T-cell (primary cell): ENCODE data around the gene ERCC8. TPM values are rescaled to one million over a fixed set of nuclear protein-coding genes. Genes with fewer than 3 reads are reported as not detected.
"Not testable (repeated sequence)": the region's sequence is repeated elsewhere in the genome, so short reads cannot be mapped to it uniquely, and the experiment has no call there.

Source experiments
- ATAC-seq, 4 experiments: fragments of 200-7000 bp in 3 of 4; fragments of 150-1000 bp in 1 of 4; cut with Tn5 transposase; replicated peaks in 1 of 4; 1 replicate in 3 of 4; 2 replicates in 1 of 4; pipeline ENCODE4 v1.10.0; 2021; ENCODE audit warnings: moderate library complexity in 3 of 4, mild to moderate bottlenecking in 2 of 4, moderate number of reproducible peaks in 1 of 4
- CTCF ChIA-PET, 2 donors: fragments of 300-600 bp; sonication (Branson Sonifier 250); formaldehyde crosslinking; loops; one replicate each; lab custom pipeline; 2022; ENCODE audit warnings: antibody characterized with exemption in 2 of 2; lab: Charles Lee
- POLR2A ChIA-PET, 2 donors: fragments of 300-600 bp; sonication (Branson Sonifier 250); formaldehyde crosslinking; loops; one replicate each; lab custom pipeline; 2022; ENCODE audit warnings: antibody characterized with exemption in 2 of 2; lab: Charles Lee
- DNase-seq, 35 experiments: peaks; one replicate each; pipeline versions ENCODE4 v3.0.0 to v3.0.0-alpha.2; 2013 to 2023
- H3K27ac ChIP-seq: one replicate; pipeline ENCODE4 v1.5.1; 2013; ENCODE audit warnings: low read length
- H3K27me3 ChIP-seq, 2 experiments: replicated peaks in 1 of 2; 1 replicate in 1 of 2; 2 replicates in 1 of 2; pipeline versions ENCODE4 v1.6.1 to v1.7.0; 2013; ENCODE audit warnings: low read length in 1 of 2, mixed read lengths in 1 of 2; ENCODE audit not compliant: control insufficient read depth in 2 of 2, insufficient read depth in 2 of 2; ENCODE audit errors: extremely low read depth in 1 of 2
- H3K36me3 ChIP-seq, 2 donors: 1 replicate in 1 of 2; 2 replicates in 1 of 2; pipeline versions ENCODE4 v1.6.1 to v1.7.0; 2013; ENCODE audit warnings: low read length in 1 of 2; ENCODE audit not compliant: control insufficient read depth in 2 of 2, insufficient read depth in 1 of 2; ENCODE audit errors: extremely low read depth in 1 of 2
- H3K4me1 ChIP-seq, 2 experiments: 1 replicate in 1 of 2; 2 replicates in 1 of 2; pipeline versions ENCODE4 v1.6.1 to v1.7.0; 2013; ENCODE audit warnings: low read length in 2 of 2, mixed read lengths in 1 of 2; ENCODE audit not compliant: insufficient read depth in 2 of 2, control insufficient read depth in 1 of 2; ENCODE audit errors: extremely low read depth in 1 of 2
- H3K4me3 ChIP-seq, 2 donors: 1 replicate in 1 of 2; 2 replicates in 1 of 2; pipeline versions ENCODE4 v1.5.1 to v1.7.0; 2013; ENCODE audit warnings: mild to moderate bottlenecking in 2 of 2, low read length in 1 of 2, moderate library complexity in 1 of 2; ENCODE audit not compliant: control insufficient read depth in 1 of 2; ENCODE audit errors: extremely low read depth in 1 of 2
- H3K9me3 ChIP-seq: 2 replicates; pipeline ENCODE4 v1.7.0; 2013
- H3K27ac Mint-ChIP-seq, 2 donors: one replicate each; pipeline ENCODE4 v1.8.0; 2020 to 2021; ENCODE audit warnings: mild to moderate bottlenecking in 2 of 2, mixed read lengths in 2 of 2
- H3K27me3 Mint-ChIP-seq, 2 donors: one replicate each; pipeline ENCODE4 v1.8.0; 2021 to 2022; ENCODE audit warnings: mixed read lengths in 2 of 2
- H3K36me3 Mint-ChIP-seq: one replicate; pipeline ENCODE4 v1.8.0; 2021; ENCODE audit warnings: mixed read lengths
- H3K4me1 Mint-ChIP-seq, 3 donors: one replicate each; pipeline ENCODE4 v1.8.0; 2020 to 2022; ENCODE audit warnings: mixed read lengths in 3 of 3, mild to moderate bottlenecking in 1 of 3
- H3K4me3 Mint-ChIP-seq, 3 donors: one replicate each; pipeline ENCODE4 v1.8.0; 2020 to 2022; ENCODE audit warnings: mild to moderate bottlenecking in 3 of 3, mixed read lengths in 3 of 3, moderate library complexity in 3 of 3
- H3K9me3 Mint-ChIP-seq, 3 donors: one replicate each; pipeline ENCODE4 v1.8.0; 2020 to 2022; ENCODE audit warnings: mixed read lengths in 3 of 3
- WGBS: methylation state at CpG from one replicate; pipeline ENCODE4 v1.1.5; 2013; ENCODE audit warnings: missing lambda C conversion rate; ENCODE audit not compliant: insufficient coverage; 5-methylcytosine and 5-hydroxymethylcytosine counted together
- total RNA-seq, 35 experiments: library from RNA in 6 of 35; stranded (reverse) in 6 of 35; fragments of 120-200 nt in 1 of 35; gene quantifications; one replicate each; pipeline versions ENCODE4 v1.2.1 to v1.2.4 and lab custom pipeline; 2013 to 2026

The ERCC8 gene
- total RNA-seq, 5 donors from 2014 or later (not counting 1 experiment from before 2014, with no cell fraction given): 6.8 to 10.1 (median 7.3) TPM

GRCh38 chr5:60883229-60883628 lies 61.6 kb downstream of the ERCC8 start:
- peaks cover 5 to 9% (median 5%) of the 10 kb centered on the region in 3 donors for H3K9me3 Mint-ChIP-seq
- Histone ChIP-seq H3K27me3 (no peaks in the 10 kb centered on the region), H3K4me1 (no peaks in the 10 kb centered on the region), H3K27ac (no peak overlapping the region), H3K4me3 (no peak overlapping the region), H3K9me3 (no peaks in the 10 kb centered on the region), H3K36me3 (peaks cover 0 to 9% of the 10 kb centered on the region in 2 donors)
- ChIA-PET CTCF (no interaction called here), POLR2A (no interaction called here)
- peaks cover 28% of the 10 kb centered on the region for H3K36me3 Mint-ChIP-seq
- no peaks in the 10 kb centered on the region for H3K4me1 Mint-ChIP-seq
- no peak overlapping the region for H3K27ac Mint-ChIP-seq
- ATAC-seq (no peak), DNase-seq (no peak)
- H3K4me3 Mint-ChIP-seq: no peak overlapping the region
- H3K27me3 Mint-ChIP-seq: no peaks in the 10 kb centered on the region

GRCh38 chr5:60872892-60873291 lies 72.0 kb downstream of the ERCC8 start:
- peaks cover 4 to 34% (median 26%) of the 10 kb centered on the region in 3 donors for H3K9me3 Mint-ChIP-seq
- POLR2A ChIA-PET: interaction anchor here in 1 of 2 donors (0.6 kb wide), 1 partner anchor 37 kb away, joined by 3 read pairs; no protein-coding TSS in a partner anchor
- CTCF ChIA-PET: no interaction called here
- H3K4me3 ChIP-seq: no peak overlapping the region
- DNase-seq (no peak), ATAC-seq (no peak)
- H3K36me3 ChIP-seq: peaks cover 0 to 2% of the 10 kb centered on the region in 2 donors
- H3K27me3 ChIP-seq: no peaks in the 10 kb centered on the region
- no peaks in the 10 kb centered on the region for H3K4me1 ChIP-seq
- H3K27me3 Mint-ChIP-seq: no peaks in the 10 kb centered on the region
- H3K9me3 ChIP-seq: no peaks in the 10 kb centered on the region
- no peak overlapping the region for H3K27ac Mint-ChIP-seq
- no peak overlapping the region for H3K4me3 Mint-ChIP-seq
- no peak overlapping the region for H3K27ac ChIP-seq
- peaks cover 41% of the 10 kb centered on the region for H3K36me3 Mint-ChIP-seq
- H3K4me1 Mint-ChIP-seq: no peaks in the 10 kb centered on the region

GRCh38 chr5:60870857-60871256 lies 74.0 kb downstream of the ERCC8 start:
- H3K27me3 ChIP-seq: no peaks in the 10 kb centered on the region
- DNase-seq (no peak), ATAC-seq (no peak)
- Mint-ChIP-seq H3K36me3 (peaks cover 41% of the 10 kb centered on the region), H3K4me3 (no peak overlapping the region), H3K4me1 (no peaks in the 10 kb centered on the region), H3K27ac (no peak overlapping the region), H3K9me3 (peaks cover 4 to 34% (median 26%) of the 10 kb centered on the region in 3 donors), H3K27me3 (no peaks in the 10 kb centered on the region)
- no peak overlapping the region for H3K27ac ChIP-seq
- POLR2A ChIA-PET: no interaction called here
- peaks cover 0 to 2% of the 10 kb centered on the region in 2 donors for H3K36me3 ChIP-seq
- no peak overlapping the region for H3K4me3 ChIP-seq
- H3K4me1 ChIP-seq: no peaks in the 10 kb centered on the region
- no peaks in the 10 kb centered on the region for H3K9me3 ChIP-seq
- 100% methylated on average over 1 of the region's 3 CpGs for WGBS
- CTCF ChIA-PET: interaction anchor here in 1 of 2 donors (0.5 kb wide), 1 partner anchor 1070 kb away, joined by 3 read pairs; no protein-coding TSS in a partner anchor

- POLR2A ChIA-PET, H3K27me3 ChIP-seq, H3K27ac ChIP-seq, H3K27ac Mint-ChIP-seq, H3K4me1 Mint-ChIP-seq, H3K4me3 Mint-ChIP-seq, DNase-seq, ATAC-seq, H3K36me3 ChIP-seq, H3K9me3 Mint-ChIP-seq, CTCF ChIA-PET, H3K9me3 ChIP-seq, H3K27me3 Mint-ChIP-seq, H3K4me1 ChIP-seq, H3K4me3 ChIP-seq: not testable (repeated sequence)
- WGBS: 100% methylated on average over 2 of the region's 16 CpGs
- peaks cover 21% of the 10 kb centered on the region for H3K36me3 Mint-ChIP-seq
Measured at GRCh38 chr5:60860572-60860971, 84.3 kb downstream of the ERCC8 start.

- Histone ChIP-seq H3K36me3 (no peaks in the 10 kb centered on the region), H3K9me3 (no peaks in the 10 kb centered on the region), H3K27ac (no peak overlapping the region), H3K4me1 (no peaks in the 10 kb centered on the region), H3K27me3 (no peaks in the 10 kb centered on the region), H3K4me3 (no peak overlapping the region)
- Mint-ChIP-seq H3K4me1 (no peaks in the 10 kb centered on the region), H3K36me3 (peaks cover 9% of the 10 kb centered on the region), H3K27me3 (no peaks in the 10 kb centered on the region), H3K4me3 (no peak overlapping the region), H3K27ac (no peak overlapping the region), H3K9me3 (no peaks in the 10 kb centered on the region)
- ATAC-seq (no peak), DNase-seq (no peak)
- POLR2A ChIA-PET: interaction anchor here (0.6 to 0.7 kb wide), 2 partner anchors 16 to 27 kb away, joined by 3 read pairs; no protein-coding TSS in a partner anchor
- WGBS: no CpG with 5 or more reads among the region's 1 CpG
- CTCF ChIA-PET: interaction anchor here in 1 of 2 donors (0.7 kb wide), 1 partner anchor 12 kb away, joined by 4 read pairs; no protein-coding TSS in a partner anchor
Measured at GRCh38 chr5:60856066-60856465, 88.8 kb downstream of the ERCC8 start.

GRCh38 chr5:60852940-60853339 lies 91.9 kb downstream of the ERCC8 start:
- 67% methylated on average over 3 of the region's 3 CpGs for WGBS
- no peak for DNase-seq
- CTCF ChIA-PET: no interaction called here

GRCh38 chr5:60852317-60852716 lies 92.6 kb downstream of the ERCC8 start:
- H3K9me3 ChIP-seq: no peaks in the 10 kb centered on the region
- H3K36me3 ChIP-seq: no peaks in the 10 kb centered on the region
- H3K27ac ChIP-seq: no peak overlapping the region
- no peak overlapping the region for H3K4me3 ChIP-seq
- Mint-ChIP-seq H3K4me1 (no peaks in the 10 kb centered on the region), H3K4me3 (no peak overlapping the region), H3K27me3 (no peaks in the 10 kb centered on the region), H3K9me3 (no peaks in the 10 kb centered on the region), H3K27ac (no peak overlapping the region), H3K36me3 (no peaks in the 10 kb centered on the region)
- H3K4me1 ChIP-seq: no peaks in the 10 kb centered on the region
- no peak for DNase-seq
- CTCF ChIA-PET: no interaction called here
- ATAC-seq: no peak
- POLR2A ChIA-PET: no interaction called here
- H3K27me3 ChIP-seq: peaks cover 0 to 4% of the 10 kb centered on the region in 2 experiments
- WGBS: 40% methylated on average over 1 of the region's 2 CpGs

More at GRCh38 chr5:60852940-60853339, 91.9 kb downstream of the ERCC8 start:
- POLR2A ChIA-PET: no interaction called here
- peaks cover 0 to 4% of the 10 kb centered on the region in 2 experiments for H3K27me3 ChIP-seq
- Mint-ChIP-seq H3K27ac (no peak overlapping the region), H3K27me3 (no peaks in the 10 kb centered on the region), H3K4me1 (no peaks in the 10 kb centered on the region), H3K9me3 (no peaks in the 10 kb centered on the region), H3K36me3 (peaks cover 3% of the 10 kb centered on the region), H3K4me3 (no peak overlapping the region)
- no peaks in the 10 kb centered on the region for H3K36me3 ChIP-seq
- H3K9me3 ChIP-seq: no peaks in the 10 kb centered on the region
- H3K27ac ChIP-seq: no peak overlapping the region
- no peak overlapping the region for H3K4me3 ChIP-seq
- ATAC-seq: no peak
- no peaks in the 10 kb centered on the region for H3K4me1 ChIP-seq
